Measurements from ENCODE around the gene CORO7.

The CORO7 gene

GRCh38 chr16:4381935-4382794, 34.2 kb downstream of the CORO7 start:
- Histone ChIP-seq H3K4me3 (ENCODE audit: low read length in 2 of 2) (no peak overlapping the region), H3K4me1 (ENCODE audit: control insufficient read depth, insufficient read depth, low read length) (peaks cover 35% of the 10 kb centered on the region), H3K36me3 (ENCODE audit: control insufficient read depth in 2 of 2, insufficient read depth in 2 of 2, low read length in 2 of 2) (peaks cover 0 to 15% of the 10 kb centered on the region in 2 donors)

GRCh38 chr16:4381072-4381934, 35.1 kb downstream of the CORO7 start:
- Histone ChIP-seq H3K4me1 (ENCODE audit: control insufficient read depth, insufficient read depth, low read length) (peaks cover 35% of the 10 kb centered on the region), H3K27me3 (ENCODE audit: control insufficient read depth in 1 of 2, insufficient read depth in 2 of 2, low read length in 2 of 2) (no peaks in the 10 kb centered on the region), H3K9me3 (ENCODE audit: control insufficient read depth in 2 of 2, low read length in 2 of 2) (no peaks in the 10 kb centered on the region), H3K36me3 (ENCODE audit: control insufficient read depth in 2 of 2, insufficient read depth in 2 of 2, low read length in 2 of 2) (peaks cover 0 to 12% of the 10 kb centered on the region in 2 donors), H3K4me3 (ENCODE audit: low read length in 2 of 2) (no peak overlapping the region), H3K27ac (ENCODE audit: low read length) (no peak overlapping the region), H3K9ac (ENCODE audit: low read length in 2 of 2) (no peak overlapping the region)

More at GRCh38 chr16:4381935-4382794, 34.2 kb downstream of the CORO7 start:
- Histone ChIP-seq H3K27ac (ENCODE audit: low read length) (no peak overlapping the region), H3K9ac (ENCODE audit: low read length in 2 of 2) (no peak overlapping the region), H3K9me3 (ENCODE audit: control insufficient read depth in 2 of 2, low read length in 2 of 2) (no peaks in the 10 kb centered on the region), H3K27me3 (ENCODE audit: control insufficient read depth in 1 of 2, insufficient read depth in 2 of 2, low read length in 2 of 2) (no peaks in the 10 kb centered on the region)

GRCh38 chr16:4380119-4381063, 36.0 kb downstream of the CORO7 start:
- Histone ChIP-seq H3K4me1 (ENCODE audit: control insufficient read depth, insufficient read depth, low read length) (peaks cover 44% of the 10 kb centered on the region), H3K4me3 (ENCODE audit: low read length in 2 of 2) (no peak overlapping the region), H3K9me3 (ENCODE audit: control insufficient read depth in 2 of 2, low read length in 2 of 2) (no peaks in the 10 kb centered on the region), H3K9ac (ENCODE audit: low read length in 2 of 2) (no peak overlapping the region), H3K36me3 (ENCODE audit: control insufficient read depth in 2 of 2, insufficient read depth in 2 of 2, low read length in 2 of 2) (peaks cover 0 to 12% of the 10 kb centered on the region in 2 donors), H3K27me3 (ENCODE audit: control insufficient read depth in 1 of 2, insufficient read depth in 2 of 2, low read length in 2 of 2) (no peaks in the 10 kb centered on the region), H3K27ac (ENCODE audit: low read length) (no peak overlapping the region)

GRCh38 chr16:4378999-4379690, 37.3 kb downstream of the CORO7 start:
- no peak overlapping the region for H3K4me3 ChIP-seq (ENCODE audit: low read length in 2 of 2)
- H3K27me3 ChIP-seq (ENCODE audit: control insufficient read depth in 1 of 2, insufficient read depth in 2 of 2, low read length in 2 of 2), result no peaks in the 10 kb centered on the region
- peaks cover 57% of the 10 kb centered on the region for H3K4me1 ChIP-seq (ENCODE audit: control insufficient read depth, insufficient read depth, low read length)
- no peaks in the 10 kb centered on the region for H3K9me3 ChIP-seq (ENCODE audit: control insufficient read depth in 2 of 2, low read length in 2 of 2)
- no peak overlapping the region for H3K9ac ChIP-seq (ENCODE audit: low read length in 2 of 2)
- no peak overlapping the region for H3K27ac ChIP-seq (ENCODE audit: low read length)
- H3K36me3 ChIP-seq (ENCODE audit: control insufficient read depth in 2 of 2, insufficient read depth in 2 of 2, low read length in 2 of 2), result peaks cover 0 to 12% of the 10 kb centered on the region in 2 donors

GRCh38 chr16:4378161-4378666, 38.2 kb downstream of the CORO7 start:
- peaks cover 65% of the 10 kb centered on the region for H3K4me1 ChIP-seq (ENCODE audit: control insufficient read depth, insufficient read depth, low read length)
- no peaks in the 10 kb centered on the region for H3K9me3 ChIP-seq (ENCODE audit: control insufficient read depth in 2 of 2, low read length in 2 of 2)
- no peaks in the 10 kb centered on the region for H3K27me3 ChIP-seq (ENCODE audit: control insufficient read depth in 1 of 2, insufficient read depth in 2 of 2, low read length in 2 of 2)
- peaks cover 0 to 10% of the 10 kb centered on the region in 2 donors for H3K36me3 ChIP-seq (ENCODE audit: control insufficient read depth in 2 of 2, insufficient read depth in 2 of 2, low read length in 2 of 2)
- no peak overlapping the region for H3K9ac ChIP-seq (ENCODE audit: low read length in 2 of 2)
- no peak overlapping the region for H3K4me3 ChIP-seq (ENCODE audit: low read length in 2 of 2)
- H3K27ac ChIP-seq (ENCODE audit: low read length), result no peak overlapping the region

DNA sequence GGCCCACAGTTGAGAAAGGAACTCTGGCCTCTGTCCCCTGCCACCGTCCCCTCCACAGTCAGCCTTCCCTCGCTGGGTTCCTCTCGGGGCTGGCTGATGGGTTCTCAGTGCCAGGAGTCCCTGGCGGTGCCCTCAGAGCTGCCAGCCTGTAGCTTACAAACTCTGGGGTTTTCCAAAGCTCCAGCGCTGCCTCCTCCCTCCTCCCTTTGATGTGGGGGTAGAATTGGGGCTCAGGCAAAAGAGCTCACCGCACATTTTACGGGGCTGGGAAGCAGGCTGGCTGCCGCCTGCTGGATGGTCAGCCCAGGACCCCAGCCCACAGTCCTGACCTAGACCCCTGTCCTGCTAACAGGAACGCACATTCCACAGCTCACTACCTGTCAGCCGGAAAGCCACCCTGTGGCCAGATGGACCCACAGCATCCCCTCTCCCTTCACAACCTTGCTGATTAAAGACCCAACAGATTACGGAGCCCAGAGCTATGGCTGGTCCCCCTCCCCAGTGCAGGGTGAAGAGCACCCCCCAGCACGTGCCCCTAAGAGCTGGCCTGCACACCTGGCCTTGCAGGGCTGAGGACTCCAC, 38.7 kb downstream of the CORO7 start:
- H3K27ac ChIP-seq (ENCODE audit: low read length), result no peak overlapping the region

GRCh38 chr16:4376893-4377572, 39.4 kb downstream of the CORO7 start:
- Histone ChIP-seq H3K4me3 (ENCODE audit: low read length in 2 of 2) (peak overlapping the region in 1 of 2 donors; percentile 40), H3K27ac (ENCODE audit: low read length) (peak overlapping the region; percentile 77), H3K9ac (ENCODE audit: low read length in 2 of 2) (no peak overlapping the region), H3K4me1 (ENCODE audit: control insufficient read depth, insufficient read depth, low read length) (peaks cover 76% of the 10 kb centered on the region), H3K27me3 (ENCODE audit: control insufficient read depth in 1 of 2, insufficient read depth in 2 of 2, low read length in 2 of 2) (no peaks in the 10 kb centered on the region), H3K36me3 (ENCODE audit: control insufficient read depth in 2 of 2, insufficient read depth in 2 of 2, low read length in 2 of 2) (peaks cover 0 to 8% of the 10 kb centered on the region in 2 donors), H3K9me3 (ENCODE audit: control insufficient read depth in 2 of 2, low read length in 2 of 2) (no peaks in the 10 kb centered on the region)

More for the DNA sequence above, 38.7 kb downstream of the CORO7 start:
- Histone ChIP-seq H3K9me3 (ENCODE audit: control insufficient read depth in 2 of 2, low read length in 2 of 2) (no peaks in the 10 kb centered on the region), H3K4me3 (ENCODE audit: low read length in 2 of 2) (peak overlapping the region in 1 of 2 donors; percentile 29), H3K27me3 (ENCODE audit: control insufficient read depth in 1 of 2, insufficient read depth in 2 of 2, low read length in 2 of 2) (no peaks in the 10 kb centered on the region), H3K36me3 (ENCODE audit: control insufficient read depth in 2 of 2, insufficient read depth in 2 of 2, low read length in 2 of 2) (peaks cover 0 to 10% of the 10 kb centered on the region in 2 donors), H3K9ac (ENCODE audit: low read length in 2 of 2) (no peak overlapping the region), H3K4me1 (ENCODE audit: control insufficient read depth, insufficient read depth, low read length) (peaks cover 71% of the 10 kb centered on the region)

DNA sequence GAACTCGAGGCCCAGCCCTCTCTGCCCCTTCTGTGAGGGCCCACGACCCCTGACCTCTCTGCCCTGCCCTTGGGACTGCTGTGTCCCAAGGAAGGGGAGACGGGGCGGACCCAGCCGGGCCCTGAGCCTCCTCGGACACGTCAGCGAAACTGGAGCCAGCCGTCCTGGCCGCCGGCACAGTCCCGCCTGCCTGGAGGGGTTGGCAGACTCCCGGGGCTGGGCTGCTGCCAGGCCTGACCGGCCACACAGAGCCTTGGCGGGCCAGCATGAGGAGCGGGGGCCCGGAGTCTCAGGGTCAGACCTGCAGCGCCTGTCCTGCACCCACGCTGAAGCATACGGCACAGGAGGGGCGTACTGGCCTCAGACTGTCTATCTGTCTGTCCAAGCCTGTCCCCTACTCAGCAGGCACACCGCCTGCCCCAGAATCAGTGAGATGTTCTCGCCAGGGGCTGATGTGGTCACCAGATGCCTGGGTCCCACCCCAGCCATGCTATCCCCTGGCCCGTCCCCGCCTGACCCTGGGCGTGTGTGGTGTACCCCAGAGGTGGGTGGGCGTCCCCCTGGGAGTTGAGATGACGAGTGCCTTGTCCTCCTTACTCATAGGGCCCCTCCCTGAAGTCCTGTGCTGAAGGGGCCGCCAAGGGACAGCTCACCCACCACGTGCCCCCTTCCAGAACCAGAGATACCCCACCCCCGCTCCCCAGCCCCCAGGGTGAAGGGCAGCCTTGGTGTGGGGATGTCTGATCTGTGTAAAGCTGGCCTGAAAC, 40.1 kb downstream of the CORO7 start:
- Histone ChIP-seq H3K4me3 (ENCODE audit: low read length in 2 of 2) (peak overlapping the region; percentile 29 to 57), H3K27me3 (ENCODE audit: control insufficient read depth in 1 of 2, insufficient read depth in 2 of 2, low read length in 2 of 2) (no peaks in the 10 kb centered on the region), H3K36me3 (ENCODE audit: control insufficient read depth in 2 of 2, insufficient read depth in 2 of 2, low read length in 2 of 2) (peaks cover 0 to 4% of the 10 kb centered on the region in 2 donors), H3K4me1 (ENCODE audit: control insufficient read depth, insufficient read depth, low read length) (peaks cover 79% of the 10 kb centered on the region), H3K27ac (ENCODE audit: low read length) (peak overlapping the region; percentile 77), H3K9me3 (ENCODE audit: control insufficient read depth in 2 of 2, low read length in 2 of 2) (no peaks in the 10 kb centered on the region), H3K9ac (ENCODE audit: low read length in 2 of 2) (peak overlapping the region; percentile 13 to 47)

All from stomach smooth muscle (tissue), 2 donors.